RWPE2 (cell line): ENCODE measurements around the gene OR2F2.

Source experiments
- ATAC-seq: fragments of 200-7000 bp; cut with Tn5 transposase; 3 replicates; pipeline ENCODE4 v1.9.1; 2021; ENCODE audit warnings: low read depth
- DNase-seq: peaks from one replicate; pipeline ENCODE4 v3.0.0-alpha.2; 2020; ENCODE audit warnings: low spot score
- H3K27ac ChIP-seq: fragments of 450-650 bp; 2 replicates; pipeline ENCODE4 v1.5.1; 2017; ENCODE audit warnings: mild to moderate bottlenecking; ENCODE audit not compliant: poor library complexity, severe bottlenecking
- H3K27me3 ChIP-seq: fragments of 250-450 bp; sonication (Bioruptor Pico); 2 replicates; pipeline ENCODE4 v1.5.1; 2021; ENCODE audit warnings: mild to moderate bottlenecking, moderate library complexity; ENCODE audit not compliant: insufficient read depth, poor library complexity, severe bottlenecking
- H3K36me3 ChIP-seq: fragments of 250-450 bp; sonication (Bioruptor Pico); 2 replicates; pipeline ENCODE4 v1.5.1; 2020; ENCODE audit warnings: low read depth, mild to moderate bottlenecking, moderate library complexity
- H3K4me1 ChIP-seq: fragments of 250-450 bp; sonication (Bioruptor Pico); 2 replicates; pipeline ENCODE4 v1.5.1; 2021; ENCODE audit warnings: mild to moderate bottlenecking, moderate library complexity; ENCODE audit not compliant: insufficient read depth, poor library complexity, severe bottlenecking
- H3K4me3 ChIP-seq: fragments of 250-450 bp; sonication (Bioruptor Pico); 2 replicates; pipeline ENCODE4 v1.5.1; 2021; ENCODE audit warnings: mild to moderate bottlenecking, moderate library complexity; ENCODE audit not compliant: severe bottlenecking
- H3K9me3 ChIP-seq: fragments of 250-450 bp; sonication (Bioruptor Pico); 2 replicates; pipeline ENCODE4 v1.5.1; 2021; ENCODE audit warnings: mild to moderate bottlenecking, moderate library complexity; ENCODE audit not compliant: severe bottlenecking
- CTCF ChIP-seq: fragments of 450-650 bp; IDR thresholded peaks from one replicate; pipeline ENCODE4 v1.5.1; 2017; ENCODE audit warnings: mild to moderate bottlenecking, moderate library complexity; ENCODE audit not compliant: poor library complexity, severe bottlenecking

The OR2F2 gene

GRCh38 chr7:143958781-143959180 lies 23.7 kb downstream of the OR2F2 start:
- no peak overlapping the region for H3K4me3 ChIP-seq
- no peak for DNase-seq
- TF ChIP-seq CTCF = no peak
- no peaks in the 10 kb centered on the region for H3K4me1 ChIP-seq
- H3K9me3 ChIP-seq = no peaks in the 10 kb centered on the region
- no peak overlapping the region for H3K27ac ChIP-seq
- ATAC-seq = no peak
- H3K27me3 ChIP-seq = peaks cover 13% of the 10 kb centered on the region
- no peaks in the 10 kb centered on the region for H3K36me3 ChIP-seq

GRCh38 chr7:143960813-143961610 lies 26.0 kb downstream of the OR2F2 start:
- H3K27me3 ChIP-seq = peaks cover 13% of the 10 kb centered on the region
- no peak for DNase-seq
- no peaks in the 10 kb centered on the region for H3K4me1 ChIP-seq
- TF ChIP-seq CTCF = no peak
- no peak overlapping the region for H3K27ac ChIP-seq
- ATAC-seq = no peak
- H3K9me3 ChIP-seq = no peaks in the 10 kb centered on the region
- no peak overlapping the region for H3K4me3 ChIP-seq
- no peaks in the 10 kb centered on the region for H3K36me3 ChIP-seq

GRCh38 chr7:143965280-143965679 lies 30.2 kb downstream of the OR2F2 start:
- Histone ChIP-seq H3K27ac (no peak overlapping the region), H3K4me3 (no peak overlapping the region), H3K27me3 (no peaks in the 10 kb centered on the region), H3K36me3 (no peaks in the 10 kb centered on the region), H3K9me3 (no peaks in the 10 kb centered on the region), H3K4me1 (no peaks in the 10 kb centered on the region)
- ATAC-seq (no peak), DNase-seq (no peak)
- TF ChIP-seq CTCF = no peak

- Histone ChIP-seq H3K27ac (no peak overlapping the region), H3K27me3 (no peaks in the 10 kb centered on the region), H3K4me1 (no peaks in the 10 kb centered on the region), H3K9me3 (no peaks in the 10 kb centered on the region), H3K4me3 (no peak overlapping the region), H3K36me3 (no peaks in the 10 kb centered on the region)
- DNase-seq (no peak), ATAC-seq (no peak)
- TF ChIP-seq CTCF = no peak
Measured at GRCh38 chr7:143967398-143967797, 32.4 kb downstream of the OR2F2 start.

GRCh38 chr7:143973870-143974416 lies 38.9 kb downstream of the OR2F2 start:
- Histone ChIP-seq H3K36me3 (no peaks in the 10 kb centered on the region), H3K27me3 (no peaks in the 10 kb centered on the region), H3K9me3 (no peaks in the 10 kb centered on the region), H3K4me1 (peaks cover 3% of the 10 kb centered on the region), H3K4me3 (no peak overlapping the region), H3K27ac (no peak overlapping the region)
- no peak for TF ChIP-seq CTCF
- DNase-seq (no peak), ATAC-seq (no peak)
